Trophoblast cell (in vitro differentiated cells and primary cell): ENCODE measurements around the gene DYRK1A.

ENCODE experiments used
- DNase-seq, 2 donors: peaks; one replicate each; pipeline ENCODE4 v3.0.0-alpha.2; 2016
- H2AFZ ChIP-seq: 2 replicates; pipeline ENCODE4 v1.6.1; 2013; ENCODE audit warnings: low read length, moderate library complexity, mild to moderate bottlenecking; ENCODE audit not compliant: insufficient read depth, poor library complexity
- H2AK5ac ChIP-seq: 2 replicates; pipeline ENCODE4 v1.6.1; 2013; ENCODE audit warnings: mild to moderate bottlenecking, low read length
- H2BK120ac ChIP-seq: 2 replicates; pipeline ENCODE4 v1.6.1; 2013; ENCODE audit warnings: low read length, mild to moderate bottlenecking, moderate library complexity; ENCODE audit not compliant: insufficient read depth, poor library complexity
- H2BK12ac ChIP-seq: 2 replicates; pipeline ENCODE4 v1.6.1; 2013; ENCODE audit warnings: mild to moderate bottlenecking, low read length, moderate library complexity
- H2BK5ac ChIP-seq: 2 replicates; pipeline ENCODE4 v1.6.1; 2013; ENCODE audit warnings: low read length, low read depth, moderate library complexity, mild to moderate bottlenecking; ENCODE audit not compliant: poor library complexity
- H3K14ac ChIP-seq: 2 replicates; pipeline ENCODE4 v1.6.1; 2013; ENCODE audit warnings: mild to moderate bottlenecking, low read length
- H3K18ac ChIP-seq: 2 replicates; pipeline ENCODE4 v1.6.1; 2013; ENCODE audit warnings: mild to moderate bottlenecking, low read length
- H3K23ac ChIP-seq: 2 replicates; pipeline ENCODE4 v1.6.1; 2013; ENCODE audit warnings: low read length
- H3K27ac ChIP-seq: 2 replicates; pipeline ENCODE4 v1.5.1; 2013; ENCODE audit warnings: low read depth, mild to moderate bottlenecking, inconsistent platforms, low read length, moderate library complexity
- H3K27me3 ChIP-seq: 2 replicates; pipeline ENCODE4 v1.6.1; 2013; ENCODE audit warnings: inconsistent platforms, mild to moderate bottlenecking, low read length, moderate library complexity; ENCODE audit not compliant: insufficient read depth
- H3K36me3 ChIP-seq, 2 experiments: 1 replicate in 1 of 2; 2 replicates in 1 of 2; pipeline ENCODE4 v1.6.1; 2013; ENCODE audit warnings: low read length in 2 of 2, mild to moderate bottlenecking in 2 of 2, moderate library complexity in 1 of 2; ENCODE audit not compliant: insufficient read depth in 2 of 2, control insufficient read depth in 1 of 2
- H3K4ac ChIP-seq: 2 replicates; pipeline ENCODE4 v1.6.1; 2013; ENCODE audit warnings: low read depth, mild to moderate bottlenecking, low read length, moderate library complexity
- H3K4me1 ChIP-seq, 2 experiments: 1 replicate in 1 of 2; 2 replicates in 1 of 2; pipeline ENCODE4 v1.6.1; 2013; ENCODE audit warnings: low read length in 2 of 2, mild to moderate bottlenecking in 2 of 2, moderate library complexity in 1 of 2; ENCODE audit not compliant: insufficient read depth in 2 of 2, control insufficient read depth in 1 of 2
- H3K4me2 ChIP-seq: 2 replicates; pipeline ENCODE4 v1.6.1; 2013; ENCODE audit warnings: inconsistent platforms, mild to moderate bottlenecking, low read length, moderate library complexity
- H3K4me3 ChIP-seq: 2 replicates; pipeline ENCODE4 v1.5.1; 2013; ENCODE audit warnings: mild to moderate bottlenecking, low read depth, low read length, inconsistent platforms
- H3K79me1 ChIP-seq: one replicate; pipeline ENCODE4 v1.6.1; 2013; ENCODE audit warnings: low read length
- H3K79me2 ChIP-seq: 2 replicates; pipeline ENCODE4 v1.6.1; 2013; ENCODE audit warnings: low read length, mild to moderate bottlenecking; ENCODE audit not compliant: control insufficient read depth, insufficient read depth, poor library complexity
- H3K9ac ChIP-seq: 2 replicates; pipeline ENCODE4 v1.6.1; 2013; ENCODE audit warnings: mild to moderate bottlenecking, low read length
- H3K9me3 ChIP-seq: 2 replicates; pipeline ENCODE4 v1.6.1; 2013; ENCODE audit warnings: low read depth, mild to moderate bottlenecking, control low read depth, inconsistent platforms, low read length; ENCODE audit not compliant: insufficient read depth
- H4K12ac ChIP-seq: 2 replicates; pipeline ENCODE4 v1.6.1; 2013; ENCODE audit warnings: low read depth, mild to moderate bottlenecking, low read length, moderate library complexity
- H4K8ac ChIP-seq: 2 replicates; pipeline ENCODE4 v1.6.1; 2013; ENCODE audit warnings: low read depth, mild to moderate bottlenecking, low read length, moderate library complexity
- H4K91ac ChIP-seq: one replicate; pipeline ENCODE4 v1.6.1; 2013; ENCODE audit warnings: low read depth, mild to moderate bottlenecking, low read length, moderate library complexity
- WGBS: extraction: QIAGEN DNeasy Blood & Tissue Kit; methylation state at CpG from one replicate; pipeline ENCODE4 v1.1.7; 2013; ENCODE audit warnings: missing lambda C conversion rate; ENCODE audit not compliant: insufficient read length, insufficient coverage; ENCODE audit errors: extremely low coverage; 5-methylcytosine and 5-hydroxymethylcytosine counted together

DYRK1A gene

GRCh38 chr21:37430184-37430821 lies 63.7 kb downstream of the DYRK1A start:
- Histone ChIP-seq H3K4ac (peak overlapping the region; percentile 5), H3K4me1 (peaks cover 0 to 3% of the 10 kb centered on the region in 2 experiments), H4K8ac (no peak overlapping the region), H3K14ac (no peak overlapping the region), H3K79me1 (no peaks in the 10 kb centered on the region), H3K4me3 (no peak overlapping the region), H3K9me3 (peaks cover 2% of the 10 kb centered on the region), H3K4me2 (no peak overlapping the region), H4K91ac (no peak overlapping the region), H3K79me2 (peaks cover 5% of the 10 kb centered on the region), H2BK5ac (no peak overlapping the region), H3K9ac (no peak overlapping the region), H2BK12ac (no peak overlapping the region), H2AK5ac (no peak overlapping the region), H2AFZ (no peak overlapping the region), H3K36me3 (peaks cover 0 to 11% of the 10 kb centered on the region in 2 experiments), H3K23ac (no peak overlapping the region), H3K27me3 (no peaks in the 10 kb centered on the region), H3K18ac (no peak overlapping the region), H2BK120ac (no peak overlapping the region), H3K27ac (no peak overlapping the region), H4K12ac (no peak overlapping the region)
- no peak for DNase-seq
- no CpG with 5 or more reads among the region's 6 CpGs for WGBS

- Histone ChIP-seq H3K4me1 (peaks cover 0 to 4% of the 10 kb centered on the region in 2 experiments), H3K27me3 (no peaks in the 10 kb centered on the region), H2AFZ (no peak overlapping the region), H4K8ac (no peak overlapping the region), H3K14ac (no peak overlapping the region), H3K79me1 (no peaks in the 10 kb centered on the region), H2BK120ac (no peak overlapping the region), H3K9me3 (peaks cover 2% of the 10 kb centered on the region), H3K4ac (peak overlapping the region; percentile 76), H4K91ac (no peak overlapping the region), H3K18ac (no peak overlapping the region), H4K12ac (no peak overlapping the region), H3K27ac (no peak overlapping the region), H2AK5ac (no peak overlapping the region), H3K9ac (no peak overlapping the region), H2BK12ac (no peak overlapping the region), H3K23ac (peak overlapping the region; percentile 7), H3K79me2 (peaks cover 5% of the 10 kb centered on the region), H3K36me3 (peaks cover 0 to 7% of the 10 kb centered on the region in 2 experiments), H2BK5ac (no peak overlapping the region), H3K4me2 (no peak overlapping the region), H3K4me3 (no peak overlapping the region)
- WGBS: no CpG with 5 or more reads among the region's 4 CpGs
- DNase-seq: no peak
Measured at GRCh38 chr21:37431243-37431642, 64.7 kb downstream of the DYRK1A start.

- Histone ChIP-seq H3K27ac (no peak overlapping the region), H3K9me3 (no peaks in the 10 kb centered on the region), H3K18ac (no peak overlapping the region), H2BK5ac (no peak overlapping the region), H4K8ac (no peak overlapping the region), H2BK12ac (no peak overlapping the region), H3K9ac (no peak overlapping the region), H3K79me2 (peaks cover 5% of the 10 kb centered on the region), H3K23ac (no peak overlapping the region), H3K4me2 (no peak overlapping the region), H2AFZ (no peak overlapping the region), H3K4ac (no peak overlapping the region), H3K4me1 (peaks cover 0 to 6% of the 10 kb centered on the region in 2 experiments), H3K36me3 (peaks cover 0 to 7% of the 10 kb centered on the region in 2 experiments), H3K14ac (no peak overlapping the region), H4K91ac (no peak overlapping the region), H3K27me3 (no peaks in the 10 kb centered on the region), H2AK5ac (no peak overlapping the region), H2BK120ac (no peak overlapping the region), H3K79me1 (no peaks in the 10 kb centered on the region), H4K12ac (no peak overlapping the region), H3K4me3 (no peak overlapping the region)
- DNase-seq: no peak
- no CpG with 5 or more reads among the region's 5 CpGs for WGBS
Measured at GRCh38 chr21:37432710-37433455, 66.3 kb downstream of the DYRK1A start.

- Histone ChIP-seq H2BK5ac (no peak overlapping the region), H4K91ac (no peak overlapping the region), H2AK5ac (no peak overlapping the region), H3K27ac (no peak overlapping the region), H2BK12ac (no peak overlapping the region), H3K23ac (no peak overlapping the region), H2AFZ (no peak overlapping the region), H3K18ac (no peak overlapping the region), H4K12ac (no peak overlapping the region), H3K79me2 (peaks cover 5% of the 10 kb centered on the region), H2BK120ac (no peak overlapping the region), H3K9ac (no peak overlapping the region), H3K27me3 (no peaks in the 10 kb centered on the region), H3K14ac (no peak overlapping the region), H3K4ac (no peak overlapping the region), H3K9me3 (no peaks in the 10 kb centered on the region), H3K36me3 (peaks cover 0 to 7% of the 10 kb centered on the region in 2 experiments), H3K79me1 (no peaks in the 10 kb centered on the region), H4K8ac (no peak overlapping the region), H3K4me1 (peaks cover 0 to 6% of the 10 kb centered on the region in 2 experiments), H3K4me3 (no peak overlapping the region), H3K4me2 (no peak overlapping the region)
- no peak for DNase-seq
- WGBS: no CpG with 5 or more reads among the region's 5 CpGs
Measured at GRCh38 chr21:37433456-37433840, 66.9 kb downstream of the DYRK1A start.
